Cerebellar cortex (tissue), 1 donor: ENCODE measurements around the gene OSBPL5.
"Not testable (repeated sequence)": the region's sequence is repeated elsewhere in the genome, so short reads cannot be mapped to it uniquely, and the experiment has no call there.

ENCODE experiments used
- DNase-seq: peaks from one replicate; pipeline ENCODE4 v3.0.0-alpha.2; 2015; ENCODE audit warnings: low spot score

Gene OSBPL5

GRCh38 chr11:3180869-3181268 is 15.8 kb upstream of the OSBPL5 start:
- no peak for DNase-seq

- DNase-seq: no peak
These were observed 13.2 kb upstream of the OSBPL5 start for GRCh38 chr11:3178349-3178748.

- DNase-seq: no peak
These were observed 12.8 kb upstream of the OSBPL5 start for GRCh38 chr11:3177931-3178330.

GRCh38 chr11:3176487-3176886 is 11.4 kb upstream of the OSBPL5 start:
- DNase-seq: no peak

- DNase-seq: no peak
These were observed 10.1 kb upstream of the OSBPL5 start for GRCh38 chr11:3175194-3175593.

- no peak for DNase-seq
These were observed 9.3 kb upstream of the OSBPL5 start for GRCh38 chr11:3174387-3174786.

GRCh38 chr11:3173795-3174194 is 8.7 kb upstream of the OSBPL5 start:
- DNase-seq: no peak

- no peak for DNase-seq
These were observed 6.9 kb upstream of the OSBPL5 start for GRCh38 chr11:3171931-3172560.

- no peak for DNase-seq
These were observed 5.9 kb upstream of the OSBPL5 start for GRCh38 chr11:3170756-3171650.

GRCh38 chr11:3170044-3170755 is 5.1 kb upstream of the OSBPL5 start:
- DNase-seq: no peak

GRCh38 chr11:3169255-3170043 is 4.3 kb upstream of the OSBPL5 start:
- DNase-seq: no peak

GRCh38 chr11:3168742-3169254 is 3.7 kb upstream of the OSBPL5 start:
- not testable (repeated sequence) for DNase-seq

- no peak for DNase-seq
These were observed 2.3 kb upstream of the OSBPL5 start for GRCh38 chr11:3167143-3168119.

GRCh38 chr11:3166268-3167142 is 1.4 kb upstream of the OSBPL5 start:
- no peak for DNase-seq

- DNase-seq: no peak
These were observed 782 bp upstream of the OSBPL5 start for GRCh38 chr11:3165916-3166267.

- no peak for DNase-seq
These were observed 458 bp downstream of the OSBPL5 start for GRCh38 chr11:3164552-3165151.

GRCh38 chr11:3164138-3164551 is 965 bp downstream of the OSBPL5 start:
- no peak for DNase-seq

GRCh38 chr11:3163241-3163981 is 1.7 kb downstream of the OSBPL5 start:
- no peak for DNase-seq
